HEK293 (cell line): ENCODE results near the gene PTPRN2.

Experiments used
- CTCF ChIA-PET: fragments of 350-600 bp; formaldehyde crosslinking; extraction: SDS; loops from one replicate; lab custom pipeline; 2021; ENCODE audit warnings: antibody characterized with exemption; lab: Yijun Ruan, JAX
- POLR2A ChIA-PET: fragments of 300-600 bp; formaldehyde crosslinking; extraction: SDS; loops from one replicate; lab custom pipeline; 2020; ENCODE audit warnings: antibody characterized with exemption, inconsistent platforms; lab: Yijun Ruan, JAX
- H3K27ac ChIP-seq: fragments of 200-500 bp; sonication (Bioruptor generic); 2 replicates; pipeline ENCODE4 v1.5.1; 2014; ENCODE audit warnings: low read depth, low read length, control low read depth, inconsistent platforms; ENCODE audit errors: extremely low read depth
- H3K36me3 ChIP-seq, 2 experiments: fragments of 200-500 bp in 1 of 2; sonication (Bioruptor generic) in 1 of 2; 1 replicate in 1 of 2; 2 replicates in 1 of 2; pipeline ENCODE4 v1.5.1; 2014 to 2017; ENCODE audit warnings: inconsistent platforms in 2 of 2, low read length in 2 of 2; ENCODE audit not compliant: control insufficient read depth in 2 of 2, insufficient read depth in 1 of 2
- H3K4me1 ChIP-seq: fragments of 200-500 bp; sonication (Bioruptor generic); 2 replicates; pipeline ENCODE4 v1.5.1; 2014; ENCODE audit warnings: mild to moderate bottlenecking, low read length, inconsistent platforms; ENCODE audit not compliant: control insufficient read depth, insufficient read depth
- H3K4me3 ChIP-seq: 2 replicates; pipeline ENCODE4 v1.5.1; 2011; ENCODE audit warnings: low read depth, mild to moderate bottlenecking, control low read depth, low read length, moderate library complexity
- H3K9me3 ChIP-seq: fragments of 200-500 bp; sonication (Bioruptor generic); 2 replicates; pipeline ENCODE4 v1.5.1; 2014; ENCODE audit warnings: low read depth, low read length, inconsistent platforms; ENCODE audit not compliant: control insufficient read depth, insufficient read depth
- AEBP2 ChIP-seq: fragments of 450-650 bp; formaldehyde crosslinking; IDR thresholded peaks from 2 replicates; pipeline ENCODE4 v1.5.1; 2016; ENCODE audit warnings: missing biosample characterization, missing genetic modification characterization, borderline replicate concordance
- MZF1 ChIP-seq: fragments of 450-650 bp; formaldehyde crosslinking; IDR thresholded peaks from 2 replicates; pipeline ENCODE4 v1.5.1; 2017; ENCODE audit warnings: missing biosample characterization, missing genetic modification characterization, borderline replicate concordance
- OVOL3 ChIP-seq: fragments of 450-650 bp; formaldehyde crosslinking; IDR thresholded peaks from 2 replicates; pipeline ENCODE4 v1.5.1; 2016; ENCODE audit warnings: missing biosample characterization, missing genetic modification characterization
- REPIN1 ChIP-seq: fragments of 450-650 bp; formaldehyde crosslinking; IDR thresholded peaks from 2 replicates; pipeline ENCODE4 v1.5.1; 2017; ENCODE audit warnings: missing biosample characterization, missing genetic modification characterization, low read depth
- REST ChIP-seq: fragments of 450-650 bp; formaldehyde crosslinking; IDR thresholded peaks from 2 replicates; pipeline ENCODE4 v1.5.1; 2016; ENCODE audit warnings: missing biosample characterization, missing genetic modification characterization
- SP3 ChIP-seq: fragments of 450-650 bp; formaldehyde crosslinking; IDR thresholded peaks from 2 replicates; pipeline ENCODE4 v1.5.1; 2016; ENCODE audit warnings: missing biosample characterization, missing genetic modification characterization
- TRIM28 ChIP-seq: IDR thresholded peaks from 2 replicates; pipeline ENCODE4 v1.6.1; 2011; ENCODE audit warnings: low read length, control low read depth, borderline replicate concordance
- ZIC2 ChIP-seq: fragments of 450-650 bp; formaldehyde crosslinking; IDR thresholded peaks from 2 replicates; pipeline ENCODE4 v1.5.1; 2016; ENCODE audit warnings: missing biosample characterization, missing genetic modification characterization
- ZNF121 ChIP-seq: fragments of 450-650 bp; formaldehyde crosslinking; IDR thresholded peaks from 2 replicates; pipeline ENCODE4 v1.5.1; 2016; ENCODE audit warnings: missing biosample characterization, missing genetic modification characterization
- ZNF140 ChIP-seq: fragments of 450-650 bp; formaldehyde crosslinking; IDR thresholded peaks from 2 replicates; pipeline ENCODE4 v1.5.1; 2016; ENCODE audit warnings: missing biosample characterization, missing genetic modification characterization
- ZNF19 ChIP-seq: fragments of 450-650 bp; formaldehyde crosslinking; IDR thresholded peaks from 2 replicates; pipeline ENCODE4; 2016; ENCODE audit warnings: missing biosample characterization, missing genetic modification characterization, low read depth
- ZNF266 ChIP-seq: fragments of 450-650 bp; formaldehyde crosslinking; IDR thresholded peaks from 2 replicates; pipeline ENCODE4 v1.5.1; 2016; ENCODE audit warnings: missing biosample characterization, missing genetic modification characterization, low read depth
- ZNF280C ChIP-seq: fragments of 450-650 bp; formaldehyde crosslinking; IDR thresholded peaks from 2 replicates; pipeline ENCODE4 v1.5.1; 2016; ENCODE audit warnings: missing biosample characterization, missing genetic modification characterization
- ZNF311 ChIP-seq: fragments of 450-650 bp; formaldehyde crosslinking; IDR thresholded peaks from 2 replicates; pipeline ENCODE4 v1.5.1; 2017; ENCODE audit warnings: missing biosample characterization, missing genetic modification characterization, borderline replicate concordance
- ZNF362 ChIP-seq: fragments of 450-650 bp; formaldehyde crosslinking; IDR thresholded peaks from 2 replicates; pipeline ENCODE4 v1.5.1; 2016; ENCODE audit warnings: missing biosample characterization, missing genetic modification characterization
- ZNF501 ChIP-seq: fragments of 450-650 bp; formaldehyde crosslinking; IDR thresholded peaks from 2 replicates; pipeline ENCODE4 v1.5.1; 2016; ENCODE audit warnings: missing biosample characterization, missing genetic modification characterization
- ZNF513 ChIP-seq: fragments of 450-650 bp; IDR thresholded peaks from 2 replicates; pipeline ENCODE4 v1.5.1; 2018; ENCODE audit warnings: missing biosample characterization, missing genetic modification characterization
- ZNF514 ChIP-seq: fragments of 450-650 bp; formaldehyde crosslinking; IDR thresholded peaks from 2 replicates; pipeline ENCODE4 v1.5.1; 2016; ENCODE audit warnings: missing biosample characterization, missing genetic modification characterization
- ZNF521 ChIP-seq: fragments of 450-650 bp; formaldehyde crosslinking; IDR thresholded peaks from 2 replicates; pipeline ENCODE4 v1.5.1; 2017; ENCODE audit warnings: missing biosample characterization, mild to moderate bottlenecking, missing genetic modification characterization
- ZNF571 ChIP-seq: fragments of 450-650 bp; formaldehyde crosslinking; IDR thresholded peaks from 2 replicates; pipeline ENCODE4 v1.5.0; 2017; ENCODE audit warnings: missing biosample characterization, missing genetic modification characterization
- ZNF747 ChIP-seq: fragments of 450-650 bp; formaldehyde crosslinking; IDR thresholded peaks from 2 replicates; pipeline ENCODE4 v1.5.1; 2016; ENCODE audit warnings: missing biosample characterization, missing genetic modification characterization
- ZNF768 ChIP-seq: fragments of 450-650 bp; formaldehyde crosslinking; IDR thresholded peaks from 2 replicates; pipeline ENCODE4 v1.5.1; 2018; ENCODE audit warnings: missing biosample characterization, mild to moderate bottlenecking, missing genetic modification characterization
- ZNF777 ChIP-seq: fragments of 450-650 bp; formaldehyde crosslinking; IDR thresholded peaks from 2 replicates; pipeline ENCODE4 v1.5.1; 2017; ENCODE audit warnings: missing biosample characterization, missing genetic modification characterization, borderline replicate concordance
- ZNF830 ChIP-seq: fragments of 450-650 bp; IDR thresholded peaks from 2 replicates; pipeline ENCODE4 v1.5.0; 2018; ENCODE audit warnings: missing biosample characterization, missing genetic modification characterization, low read depth, mild to moderate bottlenecking, moderate library complexity
- ZSCAN18 ChIP-seq: fragments of 450-650 bp; formaldehyde crosslinking; IDR thresholded peaks from 2 replicates; pipeline ENCODE4 v1.5.1; 2016; ENCODE audit warnings: missing biosample characterization, missing genetic modification characterization

Gene PTPRN2

GRCh38 chr7:157577796-157578339 lies 1009.8 kb downstream of the PTPRN2 start:
- no peak overlapping the region for H3K27ac ChIP-seq
- H3K4me3 ChIP-seq: no peak overlapping the region
- H3K4me1 ChIP-seq: no peaks in the 10 kb centered on the region
- H3K36me3 ChIP-seq: no peaks in the 10 kb centered on the region
- ChIA-PET CTCF (no interaction called here), POLR2A (no interaction called here)
- TF ChIP-seq ZNF768 (tag by site-specific recombination) (no peak), ZNF501 (tag by site-specific recombination) (no peak), REST (tag by site-specific recombination) (no peak), ZNF830 (tag by site-specific recombination) (no peak), ZNF266 (tag by site-specific recombination) (no peak), ZNF571 (tag by site-specific recombination) (no peak), ZNF747 (no peak), ZNF121 (no peak), ZNF311 (tag by site-specific recombination) (no peak), ZNF19 (tag by site-specific recombination) (no peak), ZNF521 (tag by site-specific recombination) (no peak), AEBP2 (tag by site-specific recombination) (no peak)
- no peaks in the 10 kb centered on the region for H3K9me3 ChIP-seq

- Histone ChIP-seq H3K27ac (no peak overlapping the region), H3K9me3 (no peaks in the 10 kb centered on the region), H3K4me3 (no peak overlapping the region), H3K4me1 (no peaks in the 10 kb centered on the region), H3K36me3 (no peaks in the 10 kb centered on the region)
- CTCF ChIA-PET: no interaction called here
- POLR2A ChIA-PET: no interaction called here
- no peak for TF ChIP-seq TRIM28
- no peak for TF ChIP-seq REPIN1
- no peak for TF ChIP-seq MZF1 (tag by site-specific recombination)
- TF ChIP-seq ZNF362: no peak
- TF ChIP-seq SP3: no peak
- no peak for TF ChIP-seq ZSCAN18 (tag by site-specific recombination)
- no peak for TF ChIP-seq ZIC2 (tag by site-specific recombination)
- no peak for TF ChIP-seq ZNF514 (tag by site-specific recombination)
- TF ChIP-seq ZNF513: no peak
- no peak for TF ChIP-seq ZNF140 (tag by site-specific recombination)
- TF ChIP-seq OVOL3: no peak
- TF ChIP-seq ZNF777 (tag by site-specific recombination): no peak
- no peak for TF ChIP-seq ZNF280C (tag by site-specific recombination)
These were observed 1010.6 kb downstream of the PTPRN2 start for GRCh38 chr7:157577061-157577460.
